A549 (cell line): ENCODE measurements around the gene VASH2. TPM values are rescaled to one million over a fixed set of nuclear protein-coding genes. Genes with fewer than 3 reads are reported as not detected.
A peak's percentile ranks its signal among the peaks of the same experiment; 100 is the strongest.

Source experiments
- ATAC-seq, 2 experiments: fragments of 200-7000 bp in 1 of 2; fragments of >200 bp in 1 of 2; cut with Nextera tagmentation in 1 of 2; cut with Tn5 transposase in 1 of 2; 3 replicates each; pipeline versions ENCODE4 v1.8.0 to v1.9.1; 2018 to 2020; ENCODE audit warnings: mild to moderate bottlenecking in 1 of 2, moderate library complexity in 1 of 2
- CTCF ChIA-PET: fragments of 300-600 bp; sonication (Branson Sonifier 250); formaldehyde crosslinking; extraction: SDS; loops from one replicate; lab custom pipeline; 2021; ENCODE audit warnings: antibody characterized with exemption, inconsistent platforms; lab: Yijun Ruan, JAX
- POLR2A ChIA-PET: fragments of 350-600 bp; formaldehyde crosslinking; extraction: SDS; loops from one replicate; lab custom pipeline; 2021; ENCODE audit warnings: antibody characterized with exemption, inconsistent platforms; lab: Yijun Ruan, JAX
- DNase-seq, 2 experiments: peaks; one replicate each; pipeline versions ENCODE4 v3.0.0 to v3.0.0-alpha.2; 2011 to 2016; ENCODE audit warnings: low read depth in 1 of 2, low spot score in 1 of 2
- FAIRE-seq: peaks from 2 replicates; lab custom pipeline; 2011; peaks lifted over from hg19 to GRCh38; lab: Jason Lieb, UNC
- H3K27ac ChIP-seq, 2 experiments: fragments of >200 bp; sonication (Bioruptor Twin); formaldehyde crosslinking; 3 replicates each; pipeline ENCODE4 v1.5.1; 2016 to 2017
- H3K4me1 ChIP-seq: fragments of >200 bp; sonication (Bioruptor Twin); formaldehyde crosslinking; 3 replicates; pipeline ENCODE4 v1.6.1; 2016
- H3K4me2 ChIP-seq: fragments of >200 bp; sonication (Bioruptor Twin); formaldehyde crosslinking; 3 replicates; pipeline ENCODE4 v1.6.1; 2016
- H3K4me3 ChIP-seq: fragments of >200 bp; sonication (Bioruptor Twin); formaldehyde crosslinking; 3 replicates; pipeline ENCODE4 v1.5.1; 2016
- H3K9me3 ChIP-seq: fragments of >200 bp; sonication (Bioruptor Twin); formaldehyde crosslinking; 3 replicates; pipeline ENCODE4 v1.6.1; 2016
- ATOH8 ChIP-seq: fragments of 250-450 bp; sonication (Bioruptor Pico); IDR thresholded peaks from 2 replicates; pipeline ENCODE4 v1.5.0; 2020; ENCODE audit warnings: low read depth, mild to moderate bottlenecking, moderate library complexity
- BHLHE40 ChIP-seq: IDR thresholded peaks from 2 replicates; pipeline ENCODE4 v1.6.1; 2012; ENCODE audit warnings: low read depth, low read length, inconsistent platforms
- CHD4 ChIP-seq: fragments of 200-600 bp; sonication (generic); IDR thresholded peaks from 2 replicates; pipeline ENCODE4 v1.6.1; 2016; ENCODE audit warnings: antibody characterized with exemption, mild to moderate bottlenecking, borderline replicate concordance
- E2F6 ChIP-seq: IDR thresholded peaks from 2 replicates; pipeline ENCODE4 v1.6.1; 2012; ENCODE audit warnings: low read depth, borderline replicate concordance
- ELK1 ChIP-seq: fragments of 150-350 bp; IDR thresholded peaks from 2 replicates; pipeline ENCODE4 v1.6.1; 2014; ENCODE audit warnings: low read depth, mild to moderate bottlenecking, low read length
- EP300 ChIP-seq, 2 experiments: fragments of >200 bp; sonication (Bioruptor Twin); formaldehyde crosslinking; IDR thresholded peaks; 2 replicates in 1 of 2; 3 replicates in 1 of 2; pipeline ENCODE4 v1.6.1; 2016 to 2017
- FOSB ChIP-seq: fragments of 250-450 bp; sonication (Bioruptor Pico); IDR thresholded peaks from 2 replicates; pipeline ENCODE4 v1.5.0; 2020; ENCODE audit warnings: mild to moderate bottlenecking, moderate library complexity
- HES2 ChIP-seq: fragments of >200 bp; sonication (Bioruptor Twin); formaldehyde crosslinking; IDR thresholded peaks from 2 replicates; pipeline ENCODE4 v1.6.1; 2016
- HOXA7 ChIP-seq: fragments of 250-450 bp; sonication (Bioruptor Pico); IDR thresholded peaks from 2 replicates; pipeline ENCODE4 v1.5.0; 2020; ENCODE audit warnings: mild to moderate bottlenecking, moderate library complexity
- JUN ChIP-seq, 2 experiments: fragments of >200 bp; sonication (Bioruptor Twin); formaldehyde crosslinking; IDR thresholded peaks; 2 replicates in 1 of 2; 3 replicates in 1 of 2; pipeline ENCODE4 v1.6.1; 2016 to 2017
- JUNB ChIP-seq: fragments of >200 bp; sonication (Bioruptor Twin); formaldehyde crosslinking; IDR thresholded peaks from 2 replicates; pipeline ENCODE4 v1.6.1; 2016
- KDM1A ChIP-seq: fragments of 200-600 bp; sonication (generic); IDR thresholded peaks from 2 replicates; pipeline ENCODE4 v1.6.1; 2016; ENCODE audit warnings: low read depth, mild to moderate bottlenecking
- MAZ ChIP-seq: fragments of 150-350 bp; IDR thresholded peaks from 2 replicates; pipeline ENCODE4 v1.6.1; 2014; ENCODE audit warnings: antibody characterized with exemption, low read depth, low read length, borderline replicate concordance
- MYC ChIP-seq: IDR thresholded peaks from 2 replicates; pipeline ENCODE4 v1.6.1; 2012; ENCODE audit warnings: mild to moderate bottlenecking, inconsistent platforms, low read length, improper control_type of control experiment, borderline replicate concordance
- NFE2L2 ChIP-seq: fragments of 150-350 bp; conservative IDR thresholded peaks from 2 replicates; pipeline ENCODE4 v1.6.1; 2014; ENCODE audit warnings: low read length
- PBX3 ChIP-seq: IDR thresholded peaks from 2 replicates; pipeline ENCODE4 v1.6.1; 2012
- PHF8 ChIP-seq: fragments of 200-600 bp; sonication (generic); IDR thresholded peaks from 2 replicates; pipeline ENCODE4 v1.6.1; 2016; ENCODE audit warnings: low read depth, mild to moderate bottlenecking, antibody characterized with exemption, moderate library complexity, borderline replicate concordance
- POLR2A ChIP-seq: IDR thresholded peaks from 2 replicates; pipeline ENCODE4 v1.6.1; 2012; ENCODE audit warnings: mild to moderate bottlenecking, low read length
- POLR2AphosphoS2 ChIP-seq: conservative IDR thresholded peaks from 2 replicates; pipeline ENCODE4 v1.6.1; 2012; ENCODE audit warnings: low read length, improper control_type of control experiment, inconsistent platforms
- RARB ChIP-seq: fragments of 250-450 bp; sonication (Bioruptor Pico); IDR thresholded peaks from 2 replicates; pipeline ENCODE4 v1.8.0; 2021; ENCODE audit warnings: mild to moderate bottlenecking, moderate library complexity
- REST ChIP-seq: fragments of 200-600 bp; sonication (generic); IDR thresholded peaks from 2 replicates; pipeline ENCODE4 v1.6.1; 2016; ENCODE audit warnings: antibody characterized with exemption, mild to moderate bottlenecking, moderate library complexity
- SMC3 ChIP-seq: fragments of >200 bp; sonication (Bioruptor Twin); formaldehyde crosslinking; IDR thresholded peaks from 3 replicates; pipeline ENCODE4 v1.6.1; 2018; ENCODE audit warnings: inconsistent platforms
- SREBF2 ChIP-seq: fragments of 450-650 bp; IDR thresholded peaks from 2 replicates; pipeline ENCODE4 v1.6.1; 2014; ENCODE audit warnings: mild to moderate bottlenecking, moderate library complexity
- ZC3H11A ChIP-seq: fragments of 450-650 bp; IDR thresholded peaks from 2 replicates; pipeline ENCODE4 v1.6.1; 2014; ENCODE audit warnings: antibody characterized with exemption, mild to moderate bottlenecking
- ZFP36 ChIP-seq: fragments of 450-650 bp; IDR thresholded peaks from 2 replicates; pipeline ENCODE4 v1.6.1; 2014; ENCODE audit warnings: borderline replicate concordance; ENCODE audit not compliant: partially characterized antibody
- ZSCAN20 ChIP-seq: fragments of 250-450 bp; sonication (Bioruptor Pico); IDR thresholded peaks from 2 replicates; pipeline ENCODE4 v1.8.0; 2022; ENCODE audit warnings: mild to moderate bottlenecking, moderate library complexity
- WGBS: methylation state at CpG from one replicate; pipeline ENCODE4 v1.1.6; 2017; ENCODE audit errors: missing lambda C conversion rate; 5-methylcytosine and 5-hydroxymethylcytosine counted together
- polyA plus RNA-seq, 4 experiments: library from polyadenylated mRNA; depleted of rRNA in 3 of 4; stranded (reverse); fragments of >200 nt; fragmentation: RNase III in 1 of 4; extraction: RNeasy Plus Mini Kit Qiagen cat#74134 plus additional on column Dnase treatment in 1 of 4; gene quantifications; 2 replicates in 3 of 4; 3 replicates in 1 of 4; pipeline ENCODE4 v1.2.3, GENCODE V29; 2011 to 2017

VASH2 gene
- polyA plus RNA-seq, 2 of the 4 experiments (the other 2 are of a cell fraction): 3.4 to 4.7 TPM

GRCh38 chr1:212951126-212951946 is 995 bp downstream of the VASH2 start:
- Histone ChIP-seq H3K4me3 (peak overlapping the region; percentile 61), H3K9me3 (no peaks in the 10 kb centered on the region)
- TF ChIP-seq SREBF2 (no peak), MAZ (no peak), CHD4 (no peak), BHLHE40 (no peak), HOXA7 (CRISPR knock-in tag) (no peak), E2F6 (no peak), POLR2AphosphoS2 (no peak), JUNB (no peak), ZFP36 (no peak), ZSCAN20 (no peak), SMC3 (no peak), RARB (CRISPR knock-in tag) (no peak), JUN (IDR thresholded peaks at IDR 0.05) (no peak), ZC3H11A (no peak), HES2 (no peak)
- TF ChIP-seq, all 56 proteins: peak for 0
- peak overlapping the region in 1 of 2 experiments; percentile 86; a peak in 4 of 6 replicates for H3K27ac ChIP-seq
- 88% methylated on average over 21 of the region's 72 CpGs for WGBS
- peak overlapping the region; percentile 93 for H3K4me2 ChIP-seq
- FAIRE-seq (no peak), ATAC-seq (no peak), DNase-seq (no peak)
- peaks cover 7% of the 10 kb centered on the region; the same call in 1 of the 3 replicates for H3K4me1 ChIP-seq
- CTCF ChIA-PET: interaction anchor here (0.8 to 1.3 kb wide), 8 partner anchors 10 to 252 kb away, joined by 3 to 4 read pairs (median 3); partner anchors contain the start of gene BATF3
- POLR2A ChIA-PET: no interaction called here

- POLR2A ChIA-PET: no interaction called here
- ATAC-seq: no peak
- CTCF ChIA-PET: interaction anchor here (0.8 to 0.9 kb wide), 2 partner anchors 16 to 158 kb away, joined by 3 read pairs; no protein-coding TSS in a partner anchor
- WGBS: 81% methylated on average over 4 of the region's 4 CpGs
- Histone ChIP-seq H3K27ac (0 out of 6 replicates have a peak overlapping the region, but pooled peaks of 1 of the 2 experiments have one; percentile 10), H3K4me3 (no peak overlapping the region), H3K4me1 (peaks cover 7% of the 10 kb centered on the region; the same call in 1 of the 3 replicates), H3K9me3 (no peaks in the 10 kb centered on the region), H3K4me2 (peak overlapping the region; percentile 21; the same call in 1 of the 3 replicates)
- no peak for DNase-seq
- FAIRE-seq: no peak
- TF ChIP-seq POLR2A: no peak
- no peak for TF ChIP-seq KDM1A
- no peak for TF ChIP-seq PHF8
- no peak for TF ChIP-seq PBX3
- TF ChIP-seq ELK1: no peak
- TF ChIP-seq NFE2L2: no peak
- TF ChIP-seq FOSB (CRISPR knock-in tag): no peak
- no peak for TF ChIP-seq ZFP36
- no peak for TF ChIP-seq EP300 (IDR thresholded peaks at IDR 0.05)
- TF ChIP-seq MYC: no peak
- no peak for TF ChIP-seq POLR2AphosphoS2
- no peak for TF ChIP-seq ATOH8 (CRISPR knock-in tag)
- TF ChIP-seq REST: no peak
These were observed 1.8 kb downstream of the VASH2 start for GRCh38 chr1:212951947-212952640.
